ENCODE data around the gene NEK5. TPM values are rescaled to one million over a fixed set of nuclear protein-coding genes. Genes with fewer than 3 reads are reported as not detected.

The NEK5 gene
- total RNA-seq, 2 donors from 2014 or later: 0.33 to 0.78 TPM

DNA sequence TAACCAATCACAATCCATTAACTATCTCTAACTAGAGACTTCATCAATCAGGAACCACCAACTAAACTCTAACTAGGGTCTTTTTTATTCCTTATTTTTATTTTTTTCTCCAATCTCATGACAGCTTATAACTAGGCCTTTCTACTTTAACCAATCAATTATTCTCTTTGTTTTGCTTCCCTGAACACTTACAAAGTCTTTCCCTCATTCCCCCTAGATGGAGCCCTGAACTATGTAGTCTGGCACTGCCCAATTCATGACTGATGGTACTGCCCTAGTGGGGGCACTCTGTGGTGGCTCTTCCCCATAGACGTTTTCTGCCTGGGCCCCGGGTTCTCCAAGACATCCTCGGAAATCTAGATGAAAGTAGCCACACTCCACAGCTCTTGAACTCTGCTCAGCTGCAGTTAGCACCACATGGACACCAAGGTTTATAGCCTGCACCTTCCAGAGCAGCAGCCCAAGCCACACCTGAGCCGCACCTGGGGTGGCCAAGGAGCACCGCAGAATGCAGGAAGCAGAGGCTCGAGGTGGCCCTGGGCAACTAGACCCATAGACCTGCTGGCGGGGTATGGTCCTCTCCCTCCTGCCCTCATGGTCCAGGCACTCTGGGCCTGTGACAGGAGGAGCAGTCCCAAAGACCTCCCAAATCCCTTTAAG, 124.2 kb downstream of the NEK5 start:
- intact Hi-C loops (cut with DNase I): loop anchor here (10.0 kb wide), 2 partner anchors 120 to 190 kb away; partner anchors contain the start of gene NEK5
- ATAC-seq (peak; percentile 11), DNase-seq (no peak)
- H3K9me3 ChIP-seq: no peaks in the 10 kb centered on the region
- H3K4me1 ChIP-seq: peaks cover 6% of the 10 kb centered on the region
- no peak overlapping the region for H3K27ac ChIP-seq
- TF ChIP-seq, protein P1, sequence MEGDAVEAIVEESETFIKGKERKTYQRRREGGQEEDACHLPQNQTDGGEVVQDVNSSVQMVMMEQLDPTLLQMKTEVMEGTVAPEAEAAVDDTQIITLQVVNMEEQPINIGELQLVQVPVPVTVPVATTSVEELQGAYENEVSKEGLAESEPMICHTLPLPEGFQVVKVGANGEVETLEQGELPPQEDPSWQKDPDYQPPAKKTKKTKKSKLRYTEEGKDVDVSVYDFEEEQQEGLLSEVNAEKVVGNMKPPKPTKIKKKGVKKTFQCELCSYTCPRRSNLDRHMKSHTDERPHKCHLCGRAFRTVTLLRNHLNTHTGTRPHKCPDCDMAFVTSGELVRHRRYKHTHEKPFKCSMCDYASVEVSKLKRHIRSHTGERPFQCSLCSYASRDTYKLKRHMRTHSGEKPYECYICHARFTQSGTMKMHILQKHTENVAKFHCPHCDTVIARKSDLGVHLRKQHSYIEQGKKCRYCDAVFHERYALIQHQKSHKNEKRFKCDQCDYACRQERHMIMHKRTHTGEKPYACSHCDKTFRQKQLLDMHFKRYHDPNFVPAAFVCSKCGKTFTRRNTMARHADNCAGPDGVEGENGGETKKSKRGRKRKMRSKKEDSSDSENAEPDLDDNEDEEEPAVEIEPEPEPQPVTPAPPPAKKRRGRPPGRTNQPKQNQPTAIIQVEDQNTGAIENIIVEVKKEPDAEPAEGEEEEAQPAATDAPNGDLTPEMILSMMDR (IDR thresholded peaks at IDR 0.05): no peak
- TF ChIP-seq POLR2A (IDR thresholded peaks at IDR 0.05): no peak
- H3K27me3 ChIP-seq: no peaks in the 10 kb centered on the region
- 63 to 81% methylated on average over 4 to 7 of the region's 7 CpGs for WGBS, 2 donors
- H3K4me3 ChIP-seq: no peak overlapping the region
- no peaks in the 10 kb centered on the region for H3K36me3 ChIP-seq (replicated peaks in 1 of 2; ENCODE audit: insufficient read depth in 1 of 2, low read depth in 2 of 2)

DNA sequence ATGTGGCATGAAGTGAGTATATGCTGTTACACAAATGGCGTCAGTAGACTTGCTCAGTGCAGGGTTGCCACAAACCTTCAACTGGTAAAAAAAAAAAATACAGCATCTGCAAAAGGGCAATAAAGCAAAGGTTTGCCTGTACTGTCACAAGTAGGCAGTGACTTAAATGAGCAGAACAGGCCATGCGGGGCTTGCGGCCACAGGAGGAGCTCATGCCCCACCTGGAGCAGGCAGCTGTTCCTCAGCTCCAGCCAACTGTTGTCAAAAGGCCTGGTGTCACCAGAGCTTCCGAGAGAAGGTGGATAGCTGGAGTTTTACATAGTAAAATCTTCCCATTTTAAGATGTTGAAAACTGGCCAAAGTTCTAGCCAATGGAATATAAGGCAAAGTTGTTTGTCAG, 125.3 kb downstream of the NEK5 start:
- H3K27ac ChIP-seq: no peak overlapping the region
- intact Hi-C loops (cut with DNase I): loop anchor here (10.0 kb wide), 2 partner anchors 121 to 189 kb away; partner anchors contain the start of gene NEK5

DNA sequence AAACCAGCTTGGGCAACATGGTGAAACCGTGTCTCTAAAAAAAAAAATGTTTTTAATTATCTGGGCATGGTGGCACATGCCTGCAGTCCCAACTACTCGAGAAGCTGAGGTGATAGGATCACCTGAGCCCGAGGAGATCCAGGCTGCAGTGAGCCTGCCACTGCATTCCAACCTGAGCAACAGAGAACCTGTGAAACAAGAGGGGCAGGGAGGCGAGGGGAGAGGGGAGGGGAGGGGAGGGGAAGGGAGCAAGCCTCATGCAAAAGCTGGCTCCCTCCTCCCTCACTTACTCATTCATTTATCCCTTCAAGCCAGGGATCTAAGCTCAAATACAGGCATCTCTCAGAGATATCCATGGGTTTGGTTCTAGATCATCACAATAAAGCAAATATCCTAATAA, 126.5 kb downstream of the NEK5 start:
- TF ChIP-seq POLR2A (IDR thresholded peaks at IDR 0.05): no peak
- TF ChIP-seq, protein P1 (IDR thresholded peaks at IDR 0.05): no peak
- no peaks in the 10 kb centered on the region for H3K36me3 ChIP-seq (replicated peaks in 1 of 2; ENCODE audit: insufficient read depth in 1 of 2, low read depth in 2 of 2)
- ATAC-seq (no peak), DNase-seq (no peak)
- no peaks in the 10 kb centered on the region for H3K27me3 ChIP-seq
- WGBS, 2 donors: 61 to 72% methylated on average over 3 of the region's 4 CpGs
- intact Hi-C loops (cut with DNase I): loop anchor here (10.0 kb wide), 2 partner anchors 122 to 188 kb away; partner anchors contain the start of gene NEK5
- H3K9me3 ChIP-seq: no peaks in the 10 kb centered on the region
- no peak overlapping the region for H3K27ac ChIP-seq
- H3K4me1 ChIP-seq: peaks cover 27% of the 10 kb centered on the region
- H3K4me3 ChIP-seq: no peak overlapping the region

More for the DNA sequence above, 125.3 kb downstream of the NEK5 start:
- Histone ChIP-seq H3K27me3 (no peaks in the 10 kb centered on the region), H3K9me3 (no peaks in the 10 kb centered on the region), H3K36me3 (replicated peaks in 1 of 2; ENCODE audit: insufficient read depth in 1 of 2, low read depth in 2 of 2) (no peaks in the 10 kb centered on the region), H3K4me1 (peaks cover 17% of the 10 kb centered on the region), H3K4me3 (no peak overlapping the region)
- no peak for TF ChIP-seq POLR2A (IDR thresholded peaks at IDR 0.05)
- TF ChIP-seq, protein P1 (IDR thresholded peaks at IDR 0.05): no peak
- no peak for ATAC-seq
- 76 to 78% methylated on average over 4 of the region's 4 CpGs for WGBS, 2 donors
- peak in 1 of 4 donors; percentile 16 for DNase-seq

DNA sequence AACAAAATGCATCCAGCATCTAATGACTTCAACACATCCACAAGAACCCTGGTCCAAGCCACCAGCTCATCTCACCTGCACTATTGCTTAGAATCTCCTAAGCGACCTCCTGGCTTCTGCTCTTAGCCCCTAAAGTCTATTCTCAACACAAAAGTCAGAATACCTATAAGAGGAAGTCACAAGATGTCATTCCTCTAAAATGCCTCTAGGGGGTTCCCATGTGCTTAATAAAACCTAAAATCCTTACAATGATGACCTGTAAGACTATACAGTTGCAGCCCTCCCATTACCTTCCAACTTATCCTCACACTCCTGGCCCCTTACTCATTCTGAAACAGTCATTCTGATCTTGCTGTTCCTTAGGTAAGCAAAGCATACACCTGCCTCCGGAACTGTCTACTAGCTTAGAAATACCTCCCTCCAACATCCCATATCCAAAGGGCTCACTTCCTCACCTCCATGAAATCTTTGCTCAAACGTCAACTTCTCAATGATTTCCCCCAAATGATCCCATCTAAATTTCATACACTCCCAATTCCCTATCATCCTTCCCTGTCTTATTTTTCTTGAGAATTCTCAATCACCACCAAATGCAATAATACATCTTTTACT, 127.6 kb downstream of the NEK5 start:
- ATAC-seq (peak; percentile 47), DNase-seq (no peak)
- H3K4me1 ChIP-seq: peaks cover 33% of the 10 kb centered on the region
- intact Hi-C loops (cut with DNase I): loop anchor here (10.0 kb wide), 2 partner anchors 124 to 186 kb away; partner anchors contain the start of gene NEK5
- no peak overlapping the region for H3K4me3 ChIP-seq
- no peaks in the 10 kb centered on the region for H3K9me3 ChIP-seq
- WGBS, 2 donors: 30 to 35% methylated on average over 3 of the region's 3 CpGs
- TF ChIP-seq, protein P1 (IDR thresholded peaks at IDR 0.05): peak in 6 of 7 experiments; percentile 55 to 72 (median 65)
- TF ChIP-seq POLR2A (IDR thresholded peaks at IDR 0.05): no peak
- H3K27me3 ChIP-seq: no peaks in the 10 kb centered on the region
- H3K27ac ChIP-seq: no peak overlapping the region
- no peaks in the 10 kb centered on the region for H3K36me3 ChIP-seq (replicated peaks in 1 of 2; ENCODE audit: insufficient read depth in 1 of 2, low read depth in 2 of 2)

Measured in body of pancreas (tissue), 4 donors.